B cell (primary cell): ENCODE data around the gene TEDDM1. TPM values are rescaled to one million over a fixed set of nuclear protein-coding genes. Genes with fewer than 3 reads are reported as not detected.
A peak's percentile ranks its signal among the peaks of the same experiment; 100 is the strongest.

Source experiments
- ATAC-seq: fragments of 200-7000 bp; cut with Tn5 transposase; one replicate; pipeline ENCODE4 v1.10.0; 2021; ENCODE audit warnings: low read depth, mild to moderate bottlenecking, moderate number of reproducible peaks, moderate library complexity
- CTCF ChIA-PET: fragments of 350-600 bp; sonication (Branson Sonifier 250); formaldehyde crosslinking; loops from one replicate; lab custom pipeline; 2021; ENCODE audit warnings: antibody characterized with exemption, inconsistent platforms; lab: Charles Lee
- POLR2A ChIA-PET: fragments of 350-600 bp; sonication (Branson Sonifier 250); formaldehyde crosslinking; loops from one replicate; lab custom pipeline; 2021; ENCODE audit warnings: antibody characterized with exemption; lab: Charles Lee
- DNase-seq: peaks from one replicate; pipeline ENCODE4 v3.0.0; 2013
- H2AFZ ChIP-seq: 2 replicates; pipeline ENCODE4 v1.6.1; 2012; ENCODE audit warnings: mild to moderate bottlenecking, low read depth, low read length; ENCODE audit not compliant: insufficient read depth, poor library complexity, severe bottlenecking
- H3K27ac ChIP-seq, 2 donors: 1 replicate in 1 of 2; 2 replicates in 1 of 2; pipeline ENCODE4 v1.5.1; 2012 to 2013; ENCODE audit warnings: low read length in 2 of 2, mild to moderate bottlenecking in 2 of 2, moderate library complexity in 1 of 2
- H3K27me3 ChIP-seq, 4 experiments: fragments of 200-600 bp in 1 of 4; sonication (generic) in 1 of 4; replicated peaks in 1 of 4; 1 replicate in 2 of 4; 2 replicates in 2 of 4; pipeline versions ENCODE4 v1.6.1 to v1.7.0; 2013 to 2016; ENCODE audit warnings: low read length in 3 of 4, mild to moderate bottlenecking in 2 of 4, mixed read lengths in 1 of 4, moderate library complexity in 1 of 4; ENCODE audit not compliant: insufficient read depth in 4 of 4, control insufficient read depth in 3 of 4; ENCODE audit errors: control extremely low read depth in 1 of 4
- H3K36me3 ChIP-seq, 2 experiments: replicated peaks in 1 of 2; 1 replicate in 1 of 2; 2 replicates in 1 of 2; pipeline versions ENCODE4 v1.6.1 to v1.7.1; 2013; ENCODE audit warnings: low read length in 1 of 2; ENCODE audit not compliant: insufficient read depth in 2 of 2, control insufficient read depth in 1 of 2; ENCODE audit errors: control extremely low read depth in 1 of 2, extremely low read depth in 1 of 2
- H3K4me1 ChIP-seq, 2 donors: fragments of 200-600 bp in 1 of 2; sonication (generic) in 1 of 2; 1 replicate in 1 of 2; 2 replicates in 1 of 2; pipeline versions ENCODE4 v1.5.1 to v1.6.1; 2013 to 2017; ENCODE audit warnings: low read length in 2 of 2; ENCODE audit not compliant: control insufficient read depth in 2 of 2, insufficient read depth in 2 of 2
- H3K4me2 ChIP-seq: replicated peaks from 2 replicates; pipeline ENCODE3; 2012; ENCODE audit warnings: mild to moderate bottlenecking, low read depth, low read length; ENCODE audit not compliant: poor library complexity, severe bottlenecking
- H3K4me3 ChIP-seq, 5 experiments: fragments of 200-600 bp in 1 of 5; sonication (generic) in 1 of 5; 1 replicate in 3 of 5; 2 replicates in 2 of 5; pipeline versions ENCODE4 v1.5.1 to v1.7.0; 2011 to 2016; ENCODE audit warnings: low read length in 4 of 5, mild to moderate bottlenecking in 4 of 5, low read depth in 2 of 5, control low read depth in 1 of 5, moderate library complexity in 1 of 5; ENCODE audit not compliant: insufficient read depth in 1 of 5; ENCODE audit errors: control extremely low read depth in 1 of 5, extremely low read depth in 1 of 5
- H3K79me2 ChIP-seq: fragments of 200-600 bp; sonication (generic); one replicate; pipeline ENCODE4 v1.6.0; 2016; ENCODE audit warnings: low read length; ENCODE audit not compliant: control insufficient read depth, insufficient read depth
- H3K9ac ChIP-seq: fragments of 200-600 bp; sonication (generic); 2 replicates; pipeline ENCODE4 v1.6.1; 2017; ENCODE audit warnings: mild to moderate bottlenecking, low read length, moderate library complexity
- H3K9me3 ChIP-seq, 3 donors: one replicate each; pipeline versions ENCODE4 v1.6.1 to v1.7.1; 2013; ENCODE audit warnings: low read length in 2 of 3; ENCODE audit not compliant: control insufficient read depth in 2 of 3, insufficient read depth in 1 of 3; ENCODE audit errors: control extremely low read depth in 1 of 3
- H4K20me1 ChIP-seq: 2 replicates; pipeline ENCODE4 v1.6.0; 2012; ENCODE audit warnings: mild to moderate bottlenecking, low read length; ENCODE audit not compliant: insufficient read depth, control insufficient read depth, poor library complexity, severe bottlenecking
- H3K27ac Mint-ChIP-seq: one replicate; pipeline ENCODE4 v1.8.0; 2021; ENCODE audit warnings: mixed read lengths
- H3K27me3 Mint-ChIP-seq: one replicate; pipeline ENCODE4 v1.8.0; 2021; ENCODE audit warnings: mixed read lengths
- H3K4me1 Mint-ChIP-seq: one replicate; pipeline ENCODE4 v1.8.0; 2021; ENCODE audit warnings: mixed read lengths
- H3K4me3 Mint-ChIP-seq: one replicate; pipeline ENCODE4 v1.8.0; 2021; ENCODE audit warnings: mixed read lengths
- H3K9me3 Mint-ChIP-seq: one replicate; pipeline ENCODE4 v1.8.0; 2022; ENCODE audit warnings: mixed read lengths; ENCODE audit not compliant: insufficient read depth
- CTCF ChIP-seq: fragments of 200-600 bp; IDR thresholded peaks from one replicate; pipeline ENCODE4 v1.8.0; 2022; ENCODE audit warnings: antibody characterized with exemption, mild to moderate bottlenecking
- EZH2 ChIP-seq: IDR thresholded peaks from 2 replicates; pipeline ENCODE4 v1.6.1; 2012; ENCODE audit warnings: borderline replicate concordance, low read depth, mild to moderate bottlenecking, moderate library complexity, low read length; ENCODE audit not compliant: insufficient read depth, poor library complexity, severe bottlenecking
- WGBS: methylation state at CpG from one replicate; pipeline ENCODE4 v1.1.5; 2013; ENCODE audit warnings: missing lambda C conversion rate; ENCODE audit not compliant: insufficient coverage; 5-methylcytosine and 5-hydroxymethylcytosine counted together
- intact Hi-C: fragments of 100-400 bp; cut with micrococcal nuclease; formaldehyde crosslinking; loops from one replicate; pipeline ENCODE4 v1.10.0; 2022
- polyA plus RNA-seq: library from polyadenylated mRNA; depleted of rRNA; stranded (reverse); fragments of >200 nt; gene quantifications from 2 replicates; pipeline ENCODE4 v1.2.3, GENCODE V29; 2012
- total RNA-seq, 2 donors: library from RNA; stranded (reverse); fragments of 120-200 nt in 1 of 2; gene quantifications; 1 replicate in 1 of 2; 2 replicates in 1 of 2; pipeline versions ENCODE4 v1.2.3 to v1.2.4, GENCODE V29; 2013 to 2022

TEDDM1 gene
- total and polyA plus RNA-seq, 2 donors (not counting 1 experiment from before 2014, with no cell fraction given): not detected

GRCh38 chr1:182446033-182446669, 45.7 kb upstream of the TEDDM1 start:
- ATAC-seq (peak; percentile 63), DNase-seq (peak; percentile 68)
- Histone ChIP-seq H3K79me2 (no peaks in the 10 kb centered on the region), H3K4me1 (peaks cover 0 to 3% of the 10 kb centered on the region in 2 donors), H4K20me1 (no peaks in the 10 kb centered on the region), H3K4me3 (no peak overlapping the region), H2AFZ (peak overlapping the region; percentile 39), H3K9me3 (no peaks in the 10 kb centered on the region), H3K27me3 (peaks cover 0 to 3% (median 0%) of the 10 kb centered on the region in 4 experiments), H3K36me3 (no peaks in the 10 kb centered on the region), H3K27ac (no peak overlapping the region), H3K4me2 (no peak overlapping the region), H3K9ac (no peak overlapping the region)
- intact Hi-C loops: loop anchor here (1.0 kb wide), 2 partner anchors 38 to 149 kb away; no protein-coding TSS in a partner anchor
- TF ChIP-seq CTCF (peak; percentile 92), EZH2 (no peak)
- no peaks in the 10 kb centered on the region for H3K9me3 Mint-ChIP-seq
- no peaks in the 10 kb centered on the region for H3K27me3 Mint-ChIP-seq
- WGBS: no CpG with 5 or more reads among the region's 3 CpGs
- peaks cover 2% of the 10 kb centered on the region for H3K4me1 Mint-ChIP-seq
- no peak overlapping the region for H3K27ac Mint-ChIP-seq
- H3K4me3 Mint-ChIP-seq: no peak overlapping the region
- POLR2A ChIA-PET: no interaction called here
- CTCF ChIA-PET: interaction anchor here (4.6 kb wide), 1 partner anchor 339 kb away, joined by 43 read pairs; no protein-coding TSS in a partner anchor

GRCh38 chr1:182444497-182444896, 44.0 kb upstream of the TEDDM1 start:
- peaks cover 0 to 3% (median 0%) of the 10 kb centered on the region in 4 experiments for H3K27me3 ChIP-seq
- ATAC-seq (no peak), DNase-seq (no peak)
- no peaks in the 10 kb centered on the region for H3K9me3 Mint-ChIP-seq
- no peak overlapping the region for H3K4me3 Mint-ChIP-seq
- no peaks in the 10 kb centered on the region for H3K79me2 ChIP-seq
- no peaks in the 10 kb centered on the region for H3K36me3 ChIP-seq
- H3K4me1 ChIP-seq: peaks cover 0 to 3% of the 10 kb centered on the region in 2 donors
- H3K9ac ChIP-seq: no peak overlapping the region
- WGBS: 89% methylated on average over 3 of the region's 4 CpGs
- no peaks in the 10 kb centered on the region for H3K9me3 ChIP-seq
- TF ChIP-seq CTCF (no peak), EZH2 (no peak)
- no peak overlapping the region for H2AFZ ChIP-seq
- POLR2A ChIA-PET: no interaction called here
- no peak overlapping the region for H3K27ac Mint-ChIP-seq
- peaks cover 2% of the 10 kb centered on the region for H3K4me1 Mint-ChIP-seq
- CTCF ChIA-PET: interaction anchor here (1.1 to 4.6 kb wide), 4 partner anchors 40 to 340 kb away, joined by 3 to 43 read pairs (median 4); no protein-coding TSS in a partner anchor
- no peaks in the 10 kb centered on the region for H4K20me1 ChIP-seq
- H3K27me3 Mint-ChIP-seq: no peaks in the 10 kb centered on the region
- H3K4me3 ChIP-seq: no peak overlapping the region
- intact Hi-C loops: no loop called here
- no peak overlapping the region for H3K4me2 ChIP-seq
- H3K27ac ChIP-seq: no peak overlapping the region
